ENCODE data around the gene NARS2.

GRCh38 chr11:78551066-78551465 lies 23.6 kb downstream of the NARS2 start:
- TF ChIP-seq EZH2phosphoT487 (IDR thresholded peaks at IDR 0.05; ENCODE audit: insufficient read depth, low read depth) = no peak
- TF ChIP-seq EZH2 (IDR thresholded peaks at IDR 0.05; ENCODE audit: insufficient read depth, poor library complexity, severe bottlenecking) = no peak
